Right lobe of liver (tissue), 4 donors: ENCODE measurements around the gene HDGF.

Experiments used
- POLR2A ChIP-seq: fragments of 450-650 bp; IDR thresholded peaks from one replicate; pipeline ENCODE4 v1.6.1; 2017; ENCODE audit warnings: antibody characterized with exemption, mild to moderate bottlenecking
- TF ChIP-seq, protein P1 (sequence below), 4 donors: fragments of 200-600 bp in 3 of 4; fragments of 450-650 bp in 1 of 4; IDR thresholded peaks; one replicate each; pipeline versions ENCODE4 v1.5.1 to v1.8.0; 2016 to 2022; ENCODE audit warnings: antibody characterized with exemption in 4 of 4, mild to moderate bottlenecking in 2 of 4
- donor health status: DM: no; HTN: no; CAD: no.
- donor health status: DM: no; HTN: no; CAD: no.
- donor health status: DM: no; HTN: yes; CAD: no.

- TF ChIP-seq POLR2A, result no peak
- TF ChIP-seq, protein P1, sequence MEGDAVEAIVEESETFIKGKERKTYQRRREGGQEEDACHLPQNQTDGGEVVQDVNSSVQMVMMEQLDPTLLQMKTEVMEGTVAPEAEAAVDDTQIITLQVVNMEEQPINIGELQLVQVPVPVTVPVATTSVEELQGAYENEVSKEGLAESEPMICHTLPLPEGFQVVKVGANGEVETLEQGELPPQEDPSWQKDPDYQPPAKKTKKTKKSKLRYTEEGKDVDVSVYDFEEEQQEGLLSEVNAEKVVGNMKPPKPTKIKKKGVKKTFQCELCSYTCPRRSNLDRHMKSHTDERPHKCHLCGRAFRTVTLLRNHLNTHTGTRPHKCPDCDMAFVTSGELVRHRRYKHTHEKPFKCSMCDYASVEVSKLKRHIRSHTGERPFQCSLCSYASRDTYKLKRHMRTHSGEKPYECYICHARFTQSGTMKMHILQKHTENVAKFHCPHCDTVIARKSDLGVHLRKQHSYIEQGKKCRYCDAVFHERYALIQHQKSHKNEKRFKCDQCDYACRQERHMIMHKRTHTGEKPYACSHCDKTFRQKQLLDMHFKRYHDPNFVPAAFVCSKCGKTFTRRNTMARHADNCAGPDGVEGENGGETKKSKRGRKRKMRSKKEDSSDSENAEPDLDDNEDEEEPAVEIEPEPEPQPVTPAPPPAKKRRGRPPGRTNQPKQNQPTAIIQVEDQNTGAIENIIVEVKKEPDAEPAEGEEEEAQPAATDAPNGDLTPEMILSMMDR (IDR thresholded peaks at IDR 0.05), result no peak
Observed at GRCh38 chr1:156746406-156746727, 5.1 kb downstream of the HDGF start.
